Upper lobe of left lung (tissue), 4 donors: Measurements from ENCODE around the gene NARF.

Experiments
- CTCF ChIP-seq, 6 experiments: fragments of 450-650 bp in 4 of 6; fragments of 200-600 bp in 2 of 6; sonication (generic) in 2 of 6; IDR thresholded peaks; one replicate each; pipeline ENCODE4 v1.5.1; 2016 to 2019; ENCODE audit warnings: antibody characterized with exemption in 6 of 6
- EP300 ChIP-seq, 4 donors: sonication (generic); formaldehyde crosslinking; IDR thresholded peaks; one replicate each; pipeline ENCODE4 v1.5.1; 2017; ENCODE audit warnings: antibody characterized with exemption in 4 of 4, control low read depth in 2 of 4
- POLR2AphosphoS5 ChIP-seq, 2 donors: sonication (generic); formaldehyde crosslinking; IDR thresholded peaks; one replicate each; pipeline ENCODE4 v1.5.1; 2017; ENCODE audit warnings: antibody characterized with exemption in 2 of 2

GRCh38 chr17:82525712-82526111 is 67.2 kb downstream of the NARF start:
- TF ChIP-seq EP300 (IDR thresholded peaks at IDR 0.05) (no peak), CTCF (IDR thresholded peaks at IDR 0.05) (no peak), POLR2AphosphoS5 (IDR thresholded peaks at IDR 0.05) (no peak)
